H1 (cell line): ENCODE data around the gene SLC2A10. TPM values are rescaled to one million over a fixed set of nuclear protein-coding genes. Genes with fewer than 3 reads are reported as not detected.

Experiments used
- CTCF ChIA-PET: fragments of 300-600 bp; sonication (Branson Sonifier 250); formaldehyde crosslinking; loops from one replicate; lab custom pipeline; 2021; ENCODE audit not compliant: partially characterized antibody; lab: Charles Lee
- POLR2A ChIA-PET: fragments of 300-600 bp; sonication (Branson Sonifier 250); formaldehyde crosslinking; loops from one replicate; lab custom pipeline; 2021; ENCODE audit warnings: inconsistent platforms; ENCODE audit not compliant: partially characterized antibody; lab: Charles Lee
- DNase-seq, 2 experiments: peaks; one replicate each; pipeline versions ENCODE4 v3.0.0 to v3.0.0-alpha.2; 2010 to 2022; ENCODE audit warnings: low spot score in 2 of 2, low read depth in 1 of 2, mixed read lengths in 1 of 2
- FAIRE-seq: peaks from 2 replicates; lab custom pipeline; 2011; peaks lifted over from hg19 to GRCh38; lab: Jason Lieb, UNC
- H2AFZ ChIP-seq: 2 replicates; pipeline ENCODE4 v1.8.1; 2012; ENCODE audit warnings: low read length, inconsistent platforms
- H2AK5ac ChIP-seq: 2 replicates; pipeline ENCODE4 v1.6.1; 2013; ENCODE audit warnings: low read depth, low read length
- H2BK120ac ChIP-seq: replicated peaks from 2 replicates; pipeline ENCODE3; 2013; ENCODE audit warnings: low read depth, low read length, inconsistent platforms
- H2BK12ac ChIP-seq: 2 replicates; pipeline ENCODE4 v1.6.1; 2013; ENCODE audit warnings: low read depth, low read length
- H2BK15ac ChIP-seq: 2 replicates; pipeline ENCODE4 v1.6.1; 2013; ENCODE audit warnings: low read length
- H2BK20ac ChIP-seq: 2 replicates; pipeline ENCODE4 v1.6.1; 2013; ENCODE audit warnings: low read length
- H2BK5ac ChIP-seq: 2 replicates; pipeline ENCODE4 v1.6.1; 2013; ENCODE audit warnings: low read depth, low read length
- H3K14ac ChIP-seq: 2 replicates; pipeline ENCODE4 v1.6.1; 2013; ENCODE audit warnings: inconsistent platforms; ENCODE audit not compliant: insufficient read length
- H3K18ac ChIP-seq: 2 replicates; pipeline ENCODE4 v1.6.1; 2013; ENCODE audit warnings: low read length; ENCODE audit errors: extremely low read depth
- H3K23ac ChIP-seq: 2 replicates; pipeline ENCODE4 v1.6.1; 2013; ENCODE audit warnings: inconsistent platforms; ENCODE audit not compliant: insufficient read length
- H3K23me2 ChIP-seq: 2 replicates; pipeline ENCODE4 v1.6.1; 2013; ENCODE audit warnings: low read depth, low read length
- H3K27ac ChIP-seq: 2 replicates; pipeline ENCODE4 v1.6.1; 2011; ENCODE audit warnings: low read depth, low read length, inconsistent platforms
- H3K27me3 ChIP-seq, 4 experiments: replicated peaks in 1 of 4; 1 replicate in 1 of 4; 2 replicates in 3 of 4; pipeline versions ENCODE4 v1.6.1 to v1.8.1; 2011 to 2013; ENCODE audit warnings: low read length in 3 of 4, mild to moderate bottlenecking in 3 of 4, inconsistent platforms in 2 of 4, mixed read lengths in 2 of 4, moderate library complexity in 1 of 4; ENCODE audit not compliant: control insufficient read depth in 3 of 4, insufficient read depth in 3 of 4; ENCODE audit errors: extremely low read depth in 1 of 4
- H3K36me3 ChIP-seq, 4 experiments: 2 replicates each; pipeline versions ENCODE4 v1.6.1 to v1.8.1; 2011 to 2013; ENCODE audit warnings: mild to moderate bottlenecking in 4 of 4, low read length in 3 of 4, moderate library complexity in 2 of 4, control low read depth in 1 of 4, inconsistent platforms in 1 of 4; ENCODE audit not compliant: insufficient read depth in 4 of 4, control insufficient read depth in 2 of 4
- H3K4ac ChIP-seq: replicated peaks from 2 replicates; pipeline ENCODE3; 2013; ENCODE audit warnings: low read length, low read depth, mixed read lengths, inconsistent platforms; ENCODE audit not compliant: insufficient read length
- H3K4me1 ChIP-seq, 4 experiments: replicated peaks in 1 of 4; 1 replicate in 1 of 4; 2 replicates in 3 of 4; pipeline versions ENCODE4 v1.6.1 to v1.8.1; 2011 to 2013; ENCODE audit warnings: low read length in 3 of 4, inconsistent platforms in 2 of 4, mixed read lengths in 1 of 4; ENCODE audit not compliant: insufficient read depth in 4 of 4, control insufficient read depth in 3 of 4
- H3K4me2 ChIP-seq, 2 experiments: 2 replicates each; pipeline versions ENCODE4 v1.6.1 to v1.8.1; 2011 to 2013; ENCODE audit warnings: low read depth in 2 of 2, low read length in 2 of 2, control low read depth in 1 of 2, inconsistent platforms in 1 of 2, mild to moderate bottlenecking in 1 of 2; ENCODE audit not compliant: insufficient read depth in 1 of 2
- H3K4me3 ChIP-seq, 4 experiments: fragments of 200-600, 300-600 bp in 1 of 4; sonication (generic), shearing (Covaris generic), sonication (Bioruptor Twin) in 1 of 4; 2 replicates each; pipeline versions ENCODE4 v1.5.1 to v1.8.1; 2011 to 2016; ENCODE audit warnings: low read length in 4 of 4, low read depth in 3 of 4, control low read depth in 2 of 4, inconsistent platforms in 2 of 4, mild to moderate bottlenecking in 2 of 4, mixed read lengths in 1 of 4, moderate library complexity in 1 of 4; ENCODE audit not compliant: insufficient read depth in 2 of 4; ENCODE audit errors: extremely low read depth in 1 of 4
- H3K56ac ChIP-seq: replicated peaks from 2 replicates; pipeline ENCODE3; 2013; ENCODE audit warnings: low read depth, mild to moderate bottlenecking, mixed read lengths, low read length, inconsistent platforms; ENCODE audit not compliant: insufficient read length
- H3K79me1 ChIP-seq: 2 replicates; pipeline ENCODE4 v1.6.1; 2013; ENCODE audit warnings: low read depth, low read length, control low read depth
- H3K79me2 ChIP-seq, 2 experiments: 2 replicates each; pipeline versions ENCODE4 v1.6.1 to v1.8.1; 2012 to 2013; ENCODE audit warnings: low read length in 2 of 2, mild to moderate bottlenecking in 2 of 2, inconsistent platforms in 1 of 2; ENCODE audit not compliant: insufficient read depth in 2 of 2, control insufficient read depth in 1 of 2
- H3K9ac ChIP-seq, 4 experiments: replicated peaks in 1 of 4; 1 replicate in 1 of 4; 2 replicates in 3 of 4; pipeline versions ENCODE4 v1.6.1 to v1.8.1; 2011 to 2013; ENCODE audit warnings: low read depth in 3 of 4, low read length in 3 of 4, control low read depth in 2 of 4, mild to moderate bottlenecking in 2 of 4, moderate library complexity in 2 of 4, inconsistent platforms in 1 of 4; ENCODE audit errors: extremely low read depth in 1 of 4
- H3K9me3 ChIP-seq, 2 experiments: 2 replicates each; pipeline versions ENCODE4 v1.6.1 to v1.8.1; 2012 to 2013; ENCODE audit warnings: mild to moderate bottlenecking in 2 of 2, moderate library complexity in 2 of 2, control low read depth in 1 of 2, inconsistent platforms in 1 of 2, low read depth in 1 of 2, low read length in 1 of 2, mixed read lengths in 1 of 2; ENCODE audit not compliant: insufficient read depth in 2 of 2
- H4K20me1 ChIP-seq, 2 experiments: replicated peaks in 1 of 2; 2 replicates each; pipeline versions ENCODE3 to v1.8.1; 2011 to 2013; ENCODE audit warnings: inconsistent platforms in 2 of 2, low read length in 2 of 2, mild to moderate bottlenecking in 1 of 2; ENCODE audit not compliant: insufficient read depth in 2 of 2, control insufficient read depth in 1 of 2
- H4K5ac ChIP-seq: 2 replicates; pipeline ENCODE4 v1.6.1; 2013; ENCODE audit warnings: low read length, low read depth, mixed read lengths, inconsistent platforms; ENCODE audit not compliant: insufficient read length
- H4K8ac ChIP-seq: 2 replicates; pipeline ENCODE4 v1.8.0; 2013; ENCODE audit warnings: mild to moderate bottlenecking, moderate library complexity, low read length, inconsistent platforms; ENCODE audit not compliant: insufficient read depth; ENCODE audit errors: extremely low read depth
- H4K91ac ChIP-seq: replicated peaks from 2 replicates; pipeline ENCODE3; 2013; ENCODE audit warnings: low read length, mixed read lengths, inconsistent platforms; ENCODE audit not compliant: insufficient read length
- GTF2F1 ChIP-seq: IDR thresholded peaks from 2 replicates; pipeline ENCODE4 v1.6.1; 2012; ENCODE audit warnings: low read depth, low read length, improper control_type of control experiment, borderline replicate concordance
- SRF ChIP-seq: IDR thresholded peaks from 2 replicates; pipeline ENCODE4 v1.6.1; 2011; ENCODE audit warnings: mild to moderate bottlenecking, low read depth, low read length, moderate library complexity
- WGBS, 2 experiments: shearing (Covaris generic) in 1 of 2; methylation state at CpG; one replicate each; pipeline versions ENCODE4 v1.1.6 to v1.1.7; 2013 to 2015; ENCODE audit warnings: low lambda C conversion rate in 2 of 2, mixed read lengths in 2 of 2, inconsistent platforms in 1 of 2, low coverage in 1 of 2, missing lambda C conversion rate in 1 of 2; ENCODE audit not compliant: insufficient replicate concordance in 2 of 2, insufficient coverage in 1 of 2, insufficient read length in 1 of 2; ENCODE audit errors: extremely low coverage in 1 of 2, missing lambda C conversion rate in 1 of 2; 5-methylcytosine and 5-hydroxymethylcytosine counted together
- polyA plus RNA-seq, 7 experiments: library from polyadenylated mRNA; depleted of rRNA in 3 of 7; stranded (reverse) in 5 of 7; unstranded in 2 of 7; fragments of >200 nt in 5 of 7; fragments of 200-250 nt in 2 of 7; gene quantifications; 1 replicate in 5 of 7; 2 replicates in 1 of 7; 4 replicates in 1 of 7; pipeline versions ENCODE4 v1.2.1 to v1.2.3, GENCODE V29; 2011 to 2013; ENCODE audit warnings: missing spikeins in 2 of 7, mixed read lengths in 2 of 7
- total RNA-seq: library from RNA; stranded (reverse); fragmentation: NEBNext Ultra II Directional; extraction: Animal tissue kit (Norgen Biotek cat#: 25700); gene quantifications from 2 replicates; pipeline ENCODE4 v1.2.1, GENCODE V29; 2021
- TF ChIP-seq, protein P1 (sequence below): IDR thresholded peaks from 2 replicates; pipeline ENCODE4 v1.6.1; 2011; ENCODE audit warnings: low read depth, mild to moderate bottlenecking, low read length; ENCODE audit not compliant: insufficient read depth

The SLC2A10 gene
- total and polyA plus RNA-seq, 2 of the 8 experiments (the other 6 are each of a cell fraction or from before 2014, with no cell fraction given): 9.0 to 9.7 TPM

DNA sequence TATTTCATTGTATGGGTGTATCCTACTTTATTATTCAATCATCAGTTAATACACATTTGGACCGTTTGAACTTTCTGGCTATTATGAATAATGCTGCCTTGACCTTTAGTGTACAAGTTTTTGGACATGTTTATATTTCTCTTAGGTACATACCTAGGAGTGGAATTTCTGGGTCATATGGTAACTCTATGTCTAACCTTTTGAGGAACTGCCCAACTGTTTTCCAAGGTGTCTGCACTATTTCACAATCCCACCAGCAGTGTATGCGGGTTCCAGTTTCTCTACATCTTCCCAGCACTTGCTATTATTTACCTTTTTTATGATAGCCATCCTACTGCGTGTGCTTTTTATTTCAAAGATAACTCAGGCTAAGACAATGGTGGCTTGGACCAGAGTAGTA lies 43.8 kb upstream of the SLC2A10 start:
- 89% methylated on average over 3 of the region's 3 CpGs; no CpG with 5 or more reads in 1 of the 2 experiments for WGBS, 2 experiments
- POLR2A ChIA-PET: no interaction called here

More for the DNA sequence above, 43.8 kb upstream of the SLC2A10 start:
- Histone ChIP-seq H3K27me3 (no peaks in the 10 kb centered on the region), H3K23me2 (no peaks in the 10 kb centered on the region), H4K5ac (no peak overlapping the region), H3K9me3 (peaks cover 6 to 7% of the 10 kb centered on the region in 2 experiments; a peak in 3 of 4 replicates), H3K18ac (no peak overlapping the region), H3K9ac (no peak overlapping the region), H3K4me2 (no peak overlapping the region), H2AK5ac (no peak overlapping the region), H2BK12ac (no peak overlapping the region), H3K79me1 (no peaks in the 10 kb centered on the region), H3K36me3 (peaks cover 0 to 10% (median 4%) of the 10 kb centered on the region in 4 experiments; a peak in 2 of 8 replicates), H4K20me1 (peaks cover 0 to 2% of the 10 kb centered on the region in 2 experiments), H3K27ac (no peak overlapping the region), H4K8ac (no peak overlapping the region), H2AFZ (no peak overlapping the region), H2BK120ac (no peak overlapping the region), H3K56ac (no peak overlapping the region), H3K79me2 (no peaks in the 10 kb centered on the region), H3K4me1 (no peaks in the 10 kb centered on the region), H3K14ac (no peak overlapping the region), H2BK5ac (no peak overlapping the region), H4K91ac (no peak overlapping the region), H2BK15ac (no peak overlapping the region), H2BK20ac (no peak overlapping the region), H3K23ac (no peak overlapping the region), H3K4ac (no peak overlapping the region), H3K4me3 (no peak overlapping the region)
- CTCF ChIA-PET: no interaction called here
- no peak for FAIRE-seq
- no peak for DNase-seq
- TF ChIP-seq, protein P1, sequence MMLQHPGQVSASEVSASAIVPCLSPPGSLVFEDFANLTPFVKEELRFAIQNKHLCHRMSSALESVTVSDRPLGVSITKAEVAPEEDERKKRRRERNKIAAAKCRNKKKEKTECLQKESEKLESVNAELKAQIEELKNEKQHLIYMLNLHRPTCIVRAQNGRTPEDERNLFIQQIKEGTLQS: no peak
- TF ChIP-seq SRF (no peak), GTF2F1 (no peak)
